Adrenal gland (tissue), 12 donors: ENCODE data around the gene VSX1. TPM values are rescaled to one million over a fixed set of nuclear protein-coding genes. Genes with fewer than 3 reads are reported as not detected.

Experiments used
- DNase-seq, 7 donors: peaks; one replicate each; pipeline ENCODE4 v3.0.0-alpha.2; 2019 to 2020
- H3K27ac ChIP-seq, 5 donors: fragments of 200-600 bp; sonication (generic) in 4 of 5; 1 replicate in 3 of 5; 2 replicates in 2 of 5; pipeline versions ENCODE4 v1.5.1 to v1.8.0; 2016 to 2020; ENCODE audit warnings: mild to moderate bottlenecking in 1 of 5
- H3K27me3 ChIP-seq: fragments of 200-600 bp; 2 replicates; pipeline ENCODE4 v1.8.0; 2021
- H3K36me3 ChIP-seq, 2 donors: fragments of 200-600 bp; replicated peaks in 1 of 2; 1 replicate in 1 of 2; 2 replicates in 1 of 2; pipeline versions ENCODE4 v1.5.1 to v1.8.0; 2018 to 2022
- H3K4me1 ChIP-seq, 2 donors: fragments of 200-600 bp; replicated peaks in 1 of 2; 1 replicate in 1 of 2; 2 replicates in 1 of 2; pipeline versions ENCODE4 v1.5.1 to v1.8.0; 2018 to 2021
- H3K4me3 ChIP-seq, 4 donors: fragments of 200-600 bp; sonication (generic) in 3 of 4; one replicate each; pipeline ENCODE4 v1.5.1; 2016 to 2018
- H3K9me3 ChIP-seq, 3 donors: fragments of 200-600 bp; sonication (generic) in 1 of 3; replicated peaks in 1 of 3; 1 replicate in 2 of 3; 2 replicates in 1 of 3; pipeline versions ENCODE4 v1.5.1 to v1.8.0; 2016 to 2021
- CTCF ChIP-seq, 6 experiments: fragments of 450-650 bp in 4 of 6; fragments of 200-600 bp in 2 of 6; sonication (generic) in 1 of 6; IDR thresholded peaks; 1 replicate in 5 of 6; 2 replicates in 1 of 6; pipeline versions ENCODE4 v1.5.1 to v1.8.0; 2016 to 2021; ENCODE audit warnings: antibody characterized with exemption in 6 of 6, mild to moderate bottlenecking in 2 of 6, moderate library complexity in 1 of 6
- POLR2A ChIP-seq, 2 donors: fragments of 450-650 bp; IDR thresholded peaks; one replicate each; pipeline ENCODE4 v1.6.1; 2017; ENCODE audit warnings: antibody characterized with exemption in 2 of 2, mild to moderate bottlenecking in 2 of 2, moderate library complexity in 1 of 2
- WGBS, 4 donors: extraction: QIAGEN DNeasy Blood & Tissue Kit in 2 of 4; methylation state at CpG; one replicate each; pipeline versions ENCODE4 v1.1.5 to v1.1.7; 2013 to 2017; 5-methylcytosine and 5-hydroxymethylcytosine counted together
- intact Hi-C, 2 donors: fragments of 100-400 bp; cut with DNase I; formaldehyde crosslinking; loops; one replicate each; pipeline versions ENCODE4 v1.14.1 to v1.15.0; 2022 to 2023
- polyA plus RNA-seq, 3 donors: library from polyadenylated mRNA; stranded (reverse); fragments of 200-250 nt in 2 of 3; fragments of 350-450 nt in 1 of 3; fragmentation: Illumina TruSeq in 1 of 3; extraction: RNeasy Lipid Tissue Mini Kit (QIAGEN cat#74804) in 1 of 3; gene quantifications; one replicate each; pipeline ENCODE4 v1.2.3, GENCODE V29; 2013 to 2014
- total RNA-seq, 9 donors: library from RNA; depleted of rRNA in 4 of 9; stranded (reverse); fragments of >200 nt in 4 of 9; fragments of 120-200 nt in 1 of 9; fragmentation: NEBNext Ultra II Directional in 1 of 9; extraction: Animal tissue kit (Norgen Biotek cat#: 25700) in 1 of 9; gene quantifications; one replicate each; pipeline versions ENCODE4 v1.1.0 to v1.2.4, GENCODE V29; 2013 to 2023
- donor health status: healthy with polysubstance abuse.
- donor health status: Bipolar disorder and iron deficiency.
- donor health status: DM: yes; HTN: yes; CAD: no.
- donor health status: DM: no; HTN: no; CAD: no.
- donor health status: DM: no; HTN: no; CAD: no.
- donor health status: DM: yes; HTN: yes; CAD: no.

Gene VSX1
- total and polyA plus RNA-seq, 12 donors: 0.06 to 2.2 (median 0.52) TPM; not detected in 1

- H3K27me3 ChIP-seq: no peaks in the 10 kb centered on the region
- intact Hi-C loops: no loop called here
- H3K4me1 ChIP-seq: peaks cover 0 to 16% of the 10 kb centered on the region in 2 donors
- WGBS, 4 donors: 95 to 98% (median 96%) methylated on average over 7 to 8 of the region's 8 CpGs
- H3K36me3 ChIP-seq: no peaks in the 10 kb centered on the region
- no peaks in the 10 kb centered on the region for H3K9me3 ChIP-seq
- H3K4me3 ChIP-seq: no peak overlapping the region
- no peak overlapping the region for H3K27ac ChIP-seq
- TF ChIP-seq CTCF (IDR thresholded peaks at IDR 0.05) (no peak), POLR2A (IDR thresholded peaks at IDR 0.05) (no peak)
- DNase-seq: no peak
These were observed 51.2 kb downstream of the VSX1 start for GRCh38 chr20:25030649-25031207.

- TF ChIP-seq CTCF (IDR thresholded peaks at IDR 0.05) (no peak), POLR2A (IDR thresholded peaks at IDR 0.05) (no peak)
- no peaks in the 10 kb centered on the region for H3K27me3 ChIP-seq
- H3K36me3 ChIP-seq: no peaks in the 10 kb centered on the region
- no peaks in the 10 kb centered on the region for H3K9me3 ChIP-seq
- no peak for DNase-seq
- peaks cover 0 to 12% of the 10 kb centered on the region in 2 donors for H3K4me1 ChIP-seq
- no peak overlapping the region for H3K27ac ChIP-seq
- 93 to 97% (median 95%) methylated on average over 5 of the region's 5 CpGs for WGBS, 4 donors
- H3K4me3 ChIP-seq: no peak overlapping the region
- intact Hi-C loops: no loop called here
These were observed 51.8 kb downstream of the VSX1 start for GRCh38 chr20:25030007-25030648.

- WGBS, 4 donors: 80 to 95% (median 89%) methylated on average over 2 to 4 of the region's 4 CpGs
- H3K9me3 ChIP-seq: no peaks in the 10 kb centered on the region
- DNase-seq: peak in 3 of 7 donors; percentile 14 to 27 (median 17)
- no peaks in the 10 kb centered on the region for H3K4me1 ChIP-seq
- no peak overlapping the region for H3K27ac ChIP-seq
- no peak for TF ChIP-seq CTCF (IDR thresholded peaks at IDR 0.05)
- no peak for TF ChIP-seq POLR2A (IDR thresholded peaks at IDR 0.05)
- H3K4me3 ChIP-seq: no peak overlapping the region
- no peaks in the 10 kb centered on the region for H3K27me3 ChIP-seq
- H3K36me3 ChIP-seq: peaks cover 0 to 6% of the 10 kb centered on the region in 2 donors
- intact Hi-C loops: no loop called here
These were observed 55.8 kb downstream of the VSX1 start for GRCh38 chr20:25025986-25026605.

Other genes with a start within 250 kb of the VSX1 start
- 1 to 10 TPM in 2 of 9 donors, under 1 TPM in 7; 0.17 to 4.1 (median 0.69) TPM for gene CST7, start 132.9 kb downstream of the VSX1 start, total RNA-seq
- gene CST7, start 132.9 kb downstream of the VSX1 start, polyA plus RNA-seq: 1 to 10 TPM; 1.1 to 2.2 (median 1.8) TPM
- gene APMAP, start 89.4 kb downstream of the VSX1 start, total RNA-seq: 100 to 1,000 TPM in 1 of 9 donors, 10 to 100 TPM in 8; 45.8 to 110 (median 74.6) TPM
- gene APMAP, start 89.4 kb downstream of the VSX1 start, polyA plus RNA-seq: 10 to 100 TPM; 30.3 to 65.0 (median 51.3) TPM
- gene ACSS1, start 24.0 kb downstream of the VSX1 start, total RNA-seq: 10 to 100 TPM in 8 of 9 donors, 1 to 10 TPM in 1; 7.2 to 97.3 (median 19.3) TPM
- gene ACSS1, start 24.0 kb downstream of the VSX1 start, polyA plus RNA-seq: 10 to 100 TPM in 2 of 3 donors, 1 to 10 TPM in 1; 7.5 to 12.7 (median 11.6) TPM
- 100 to 1,000 TPM in 5 of 9 donors, 10 to 100 TPM in 4; 51.0 to 120 (median 107) TPM for gene ENTPD6, start 113.6 kb upstream of the VSX1 start, total RNA-seq
- 100 to 1,000 TPM in 2 of 3 donors, 10 to 100 TPM in 1; 30.9 to 260 (median 153) TPM for gene ENTPD6, start 113.6 kb upstream of the VSX1 start, polyA plus RNA-seq
- gene PYGB, start 165.9 kb upstream of the VSX1 start, total RNA-seq: 100 to 1,000 TPM in 3 of 9 donors, 10 to 100 TPM in 6; 25.4 to 118 (median 80.9) TPM
- 10 to 100 TPM; 15.7 to 80.0 (median 35.9) TPM for gene PYGB, start 165.9 kb upstream of the VSX1 start, polyA plus RNA-seq